Mucosa of stomach (tissue), 1 donor: Measurements from ENCODE around the gene CGB8.

Source experiments
- H3K27me3 ChIP-seq: one replicate; pipeline ENCODE4 v1.7.0; 2013; ENCODE audit warnings: mild to moderate bottlenecking, low read length; ENCODE audit not compliant: control insufficient read depth, insufficient read depth
- H3K36me3 ChIP-seq: one replicate; pipeline ENCODE4 v1.7.0; 2013; ENCODE audit warnings: low read length; ENCODE audit not compliant: control insufficient read depth, insufficient read depth
- H3K4me1 ChIP-seq: one replicate; pipeline ENCODE4 v1.7.0; 2013; ENCODE audit warnings: mild to moderate bottlenecking, low read length; ENCODE audit not compliant: control insufficient read depth, insufficient read depth
- H3K4me3 ChIP-seq: one replicate; pipeline ENCODE4 v1.7.0; 2013; ENCODE audit warnings: low read length
- H3K9ac ChIP-seq: one replicate; pipeline ENCODE4 v1.7.0; 2013; ENCODE audit warnings: mild to moderate bottlenecking, low read length, moderate library complexity
- H3K9me3 ChIP-seq: one replicate; pipeline ENCODE4 v1.7.0; 2013; ENCODE audit warnings: mild to moderate bottlenecking, low read length, moderate library complexity; ENCODE audit not compliant: control insufficient read depth
- donor health status: Pancreatic carcinoma.

The CGB8 gene

DNA sequence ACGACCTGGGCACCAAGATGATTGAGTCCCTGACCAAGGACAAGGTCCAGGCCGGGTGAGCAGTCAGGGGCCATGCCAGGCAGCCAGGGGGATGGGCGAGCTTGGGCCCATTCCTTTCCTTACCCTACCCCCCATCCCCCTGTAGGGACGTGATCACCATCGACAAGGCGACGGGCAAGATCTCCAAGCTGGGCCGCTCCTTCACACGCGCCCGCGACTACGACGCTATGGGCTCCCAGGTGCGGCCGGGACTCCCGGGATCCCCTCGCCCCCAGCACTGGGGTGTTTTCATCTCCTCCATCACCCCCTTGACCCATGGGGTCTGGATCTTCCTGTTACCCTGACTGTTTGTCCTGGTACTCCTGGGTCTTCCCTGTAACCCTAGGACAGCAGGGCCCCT is 39.1 kb downstream of the CGB8 start:
- no peaks in the 10 kb centered on the region for H3K36me3 ChIP-seq
- no peaks in the 10 kb centered on the region for H3K4me1 ChIP-seq
- H3K4me3 ChIP-seq, result no peak overlapping the region
- no peak overlapping the region for H3K9ac ChIP-seq
- no peaks in the 10 kb centered on the region for H3K9me3 ChIP-seq
- H3K27me3 ChIP-seq, result no peaks in the 10 kb centered on the region

DNA sequence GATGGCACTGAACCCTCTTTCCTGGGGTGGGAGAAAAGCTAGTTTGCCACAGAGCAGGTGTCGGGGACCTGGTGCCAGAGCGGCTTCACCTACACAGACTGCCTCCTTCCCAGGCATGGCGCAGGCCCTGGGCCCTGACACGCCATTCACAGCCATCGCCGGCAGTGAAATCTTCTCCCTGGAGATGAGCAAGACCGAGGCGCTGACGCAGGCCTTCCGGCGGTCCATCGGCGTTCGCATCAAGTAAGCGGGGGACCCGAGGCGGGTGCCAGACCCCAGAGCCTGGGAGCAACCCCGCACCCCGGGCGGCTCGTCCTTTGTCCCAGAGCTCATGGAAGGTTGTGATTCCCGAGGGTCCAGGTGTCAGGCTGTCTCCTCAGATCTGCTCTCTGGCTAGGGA is 42.0 kb downstream of the CGB8 start:
- no peaks in the 10 kb centered on the region for H3K27me3 ChIP-seq
- H3K4me3 ChIP-seq, result no peak overlapping the region
- H3K4me1 ChIP-seq, result no peaks in the 10 kb centered on the region
- H3K36me3 ChIP-seq, result no peaks in the 10 kb centered on the region
- H3K9me3 ChIP-seq, result no peaks in the 10 kb centered on the region
- H3K9ac ChIP-seq, result no peak overlapping the region

DNA sequence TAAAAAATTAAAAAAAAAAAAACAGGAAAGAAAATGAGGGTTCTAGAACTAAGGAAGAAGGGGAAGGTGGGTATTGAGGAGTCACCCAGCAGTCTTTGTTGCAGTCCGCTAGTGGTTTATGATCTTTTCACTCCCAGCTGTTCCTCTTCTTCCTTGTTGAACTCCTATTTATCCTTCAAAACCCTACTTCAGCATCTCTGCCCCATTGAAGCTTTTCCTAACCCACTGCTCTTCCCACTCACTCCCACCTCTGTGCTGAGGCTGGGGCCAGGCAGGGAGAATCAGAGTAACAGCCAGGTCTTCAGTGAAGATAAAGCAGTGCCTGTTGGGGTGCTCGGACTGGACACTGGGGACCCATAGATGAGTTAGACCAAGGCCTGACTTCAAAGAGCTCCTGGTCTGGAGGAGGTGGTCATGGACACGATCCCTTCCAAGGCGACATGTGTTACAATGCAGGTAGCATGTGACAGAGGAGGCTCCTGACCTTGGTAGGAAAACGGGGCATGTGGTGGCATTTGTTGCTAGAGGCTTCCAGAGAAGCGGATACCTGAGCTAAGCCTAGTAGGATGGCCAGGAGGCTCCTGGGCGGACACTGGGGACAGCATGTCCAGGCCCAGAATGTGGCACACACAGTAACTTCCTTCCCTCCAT is 43.8 kb downstream of the CGB8 start:
- H3K4me3 ChIP-seq, result no peak overlapping the region

DNA sequence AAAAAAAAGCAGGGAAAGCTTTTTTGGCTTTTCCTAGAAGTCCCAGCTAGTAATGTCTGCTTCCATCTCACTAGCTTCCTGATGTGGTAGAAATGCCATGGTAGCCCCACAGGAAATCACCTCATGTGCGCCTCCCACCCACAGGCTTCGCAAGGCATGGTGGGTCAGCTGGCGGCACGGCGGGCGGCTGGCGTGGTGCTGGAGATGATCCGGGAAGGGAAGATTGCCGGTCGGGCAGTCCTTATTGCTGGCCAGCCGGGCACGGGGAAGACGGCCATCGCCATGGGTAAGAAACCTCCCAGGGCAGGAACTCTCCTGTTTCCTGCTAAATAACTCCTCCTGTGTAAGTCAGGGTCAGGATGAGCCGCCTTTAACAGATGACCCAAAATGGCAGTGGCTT is 44.8 kb downstream of the CGB8 start:
- Histone ChIP-seq H3K27me3 (no peaks in the 10 kb centered on the region), H3K4me1 (no peaks in the 10 kb centered on the region), H3K4me3 (no peak overlapping the region), H3K9ac (no peak overlapping the region), H3K9me3 (no peaks in the 10 kb centered on the region), H3K36me3 (no peaks in the 10 kb centered on the region)

More for the DNA sequence above, 43.8 kb downstream of the CGB8 start:
- Histone ChIP-seq H3K9ac (no peak overlapping the region), H3K27me3 (no peaks in the 10 kb centered on the region), H3K4me1 (no peaks in the 10 kb centered on the region), H3K36me3 (no peaks in the 10 kb centered on the region), H3K9me3 (no peaks in the 10 kb centered on the region)

DNA sequence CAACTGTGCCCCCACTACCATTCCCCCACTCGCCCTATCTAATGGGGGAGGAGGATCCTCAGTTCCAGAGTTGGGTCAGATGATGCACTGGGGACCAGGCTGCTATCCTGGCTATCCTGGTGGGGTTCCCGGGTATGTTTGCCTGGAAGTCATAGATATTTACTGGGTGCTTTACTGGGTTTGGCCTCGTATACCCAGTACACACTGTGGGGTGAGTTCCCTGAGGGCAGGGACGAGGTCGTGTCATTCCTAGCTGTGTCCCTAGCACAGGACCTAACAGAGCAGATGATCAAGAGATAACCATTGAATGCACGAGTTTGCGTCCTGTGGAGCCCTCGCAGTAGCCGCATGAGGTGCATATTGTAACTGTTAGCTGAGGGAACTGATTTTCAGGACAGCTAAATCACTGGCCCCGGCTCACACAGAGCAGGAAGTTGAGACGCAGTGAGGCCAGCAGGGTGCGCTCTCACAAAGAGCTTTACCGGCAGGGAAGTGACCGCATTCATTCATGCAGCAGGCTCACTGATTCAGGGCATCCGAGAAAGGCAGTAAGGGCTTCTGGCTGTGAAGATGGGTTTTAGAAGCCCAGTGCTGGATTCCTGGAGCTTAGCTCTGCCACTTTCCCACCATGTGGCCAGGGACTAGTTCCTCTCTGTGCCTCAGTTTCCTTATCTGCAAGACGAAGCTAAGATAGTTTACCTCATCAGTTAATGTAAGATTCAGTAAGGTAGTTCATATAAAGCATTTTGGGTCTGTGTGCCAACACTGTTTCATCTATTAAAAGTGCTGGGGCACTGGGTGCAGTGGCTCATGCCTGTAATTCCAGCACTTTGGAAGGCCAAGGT is 49.2 kb downstream of the CGB8 start:
- H3K9ac ChIP-seq, result no peak overlapping the region
- no peaks in the 10 kb centered on the region for H3K9me3 ChIP-seq
- H3K4me3 ChIP-seq, result no peak overlapping the region
- H3K36me3 ChIP-seq, result no peaks in the 10 kb centered on the region
- no peaks in the 10 kb centered on the region for H3K4me1 ChIP-seq
- no peaks in the 10 kb centered on the region for H3K27me3 ChIP-seq

DNA sequence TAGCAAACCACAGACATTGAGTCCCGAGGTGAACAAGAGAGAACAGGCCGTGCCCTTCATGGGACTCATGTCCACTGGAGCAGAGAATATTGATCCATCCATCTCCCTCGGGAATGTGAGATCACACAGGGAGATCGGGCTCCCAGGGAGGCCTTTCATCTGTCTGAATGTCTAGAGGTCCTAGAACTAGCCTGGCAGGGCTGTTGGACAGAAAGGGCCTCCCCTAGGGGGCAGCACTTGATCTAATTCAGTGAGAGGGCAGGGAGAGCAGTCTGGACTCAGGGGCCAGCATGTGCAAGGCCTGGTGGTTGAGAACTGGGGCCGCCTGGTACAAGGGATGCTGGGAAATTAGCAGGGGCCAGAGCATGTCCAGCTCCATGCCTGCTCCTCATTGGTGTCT is 50.9 kb downstream of the CGB8 start:
- Histone ChIP-seq H3K9ac (no peak overlapping the region), H3K27me3 (no peaks in the 10 kb centered on the region), H3K9me3 (no peaks in the 10 kb centered on the region), H3K36me3 (no peaks in the 10 kb centered on the region), H3K4me3 (no peak overlapping the region), H3K4me1 (no peaks in the 10 kb centered on the region)
